CD4-positive, alpha-beta T cell treated with Interleukin-15 for 4 hours (primary cell): Measurements from ENCODE around the gene ATP2B2.
A peak's percentile ranks its signal among the peaks of the same experiment; 100 is the strongest.

ENCODE experiments used
- DNase-seq: peaks from one replicate; pipeline ENCODE4 v3.0.0-alpha.2; 2020; ENCODE audit warnings: low spot score

Gene ATP2B2

GRCh38 chr3:10426346-10427220 is 78.8 kb downstream of the ATP2B2 start:
- DNase-seq = no peak

GRCh38 chr3:10423171-10423882 is 82.1 kb downstream of the ATP2B2 start:
- no peak for DNase-seq

GRCh38 chr3:10421996-10422395 is 83.4 kb downstream of the ATP2B2 start:
- no peak for DNase-seq

- DNase-seq = no peak
Observed at GRCh38 chr3:10420745-10421475, 84.5 kb downstream of the ATP2B2 start.

- peak; percentile 25 for DNase-seq
Observed at GRCh38 chr3:10419637-10420232, 85.7 kb downstream of the ATP2B2 start.

GRCh38 chr3:10417847-10418246 is 87.5 kb downstream of the ATP2B2 start:
- DNase-seq = peak; percentile 7

GRCh38 chr3:10416730-10417300 is 88.6 kb downstream of the ATP2B2 start:
- no peak for DNase-seq

GRCh38 chr3:10413041-10413440 is 92.3 kb downstream of the ATP2B2 start:
- no peak for DNase-seq

GRCh38 chr3:10411598-10412332 is 93.6 kb downstream of the ATP2B2 start:
- no peak for DNase-seq

GRCh38 chr3:10410383-10411002 is 94.9 kb downstream of the ATP2B2 start:
- no peak for DNase-seq

GRCh38 chr3:10408680-10409079 is 96.7 kb downstream of the ATP2B2 start:
- no peak for DNase-seq

GRCh38 chr3:10407361-10407760 is 98.0 kb downstream of the ATP2B2 start:
- no peak for DNase-seq

GRCh38 chr3:10406414-10406813 is 99.0 kb downstream of the ATP2B2 start:
- no peak for DNase-seq

GRCh38 chr3:10405816-10406215 is 99.6 kb downstream of the ATP2B2 start:
- DNase-seq = no peak

GRCh38 chr3:10404876-10405275 is 100.5 kb downstream of the ATP2B2 start:
- DNase-seq = no peak

- no peak for DNase-seq
Observed at GRCh38 chr3:10404377-10404776, 101.0 kb downstream of the ATP2B2 start.

- DNase-seq = no peak
Observed at GRCh38 chr3:10401990-10402761, 103.2 kb downstream of the ATP2B2 start.

GRCh38 chr3:10400749-10401495 is 104.5 kb downstream of the ATP2B2 start:
- no peak for DNase-seq
